ENCODE data around the gene ARHGEF4.

ARHGEF4 gene

GRCh38 chr2:130836501-130837174 is at the start of gene ARHGEF4:
Gene ARHGEF4, plus strand, starts transcription at chr2:130836914. Its CDS starts 40 bp downstream, at chr2:130836954.
- no peak for DNase-seq

GRCh38 chr2:130787841-130788240 is 48.9 kb upstream of the ARHGEF4 start:
- no peak for DNase-seq

GRCh38 chr2:130790312-130790711 is 46.4 kb upstream of the ARHGEF4 start:
- DNase-seq, result no peak

- DNase-seq, result no peak
Measured at GRCh38 chr2:130790804-130791616, 45.7 kb upstream of the ARHGEF4 start.

GRCh38 chr2:130791617-130791939 is 45.1 kb upstream of the ARHGEF4 start:
- peak; percentile 6 for DNase-seq

- no peak for DNase-seq
Measured at GRCh38 chr2:130795431-130795830, 41.3 kb upstream of the ARHGEF4 start.

- no peak for DNase-seq
Measured at GRCh38 chr2:130796290-130796689, 40.4 kb upstream of the ARHGEF4 start.

GRCh38 chr2:130797493-130798435 is 39.0 kb upstream of the ARHGEF4 start:
- peak; percentile 66 for DNase-seq

- peak; percentile 54 for DNase-seq
Measured at GRCh38 chr2:130798472-130799218, 38.1 kb upstream of the ARHGEF4 start.

GRCh38 chr2:130799295-130799694 is 37.4 kb upstream of the ARHGEF4 start:
- DNase-seq, result no peak

GRCh38 chr2:130805613-130806012 is 31.1 kb upstream of the ARHGEF4 start:
- DNase-seq, result no peak

GRCh38 chr2:130806370-130806769 is 30.3 kb upstream of the ARHGEF4 start:
- no peak for DNase-seq

- DNase-seq, result peak; percentile 20
Measured at GRCh38 chr2:130807659-130808385, 28.9 kb upstream of the ARHGEF4 start.

GRCh38 chr2:130808482-130809268 is 28.0 kb upstream of the ARHGEF4 start:
- DNase-seq, result no peak

GRCh38 chr2:130810490-130810889 is 26.2 kb upstream of the ARHGEF4 start:
- DNase-seq, result no peak

GRCh38 chr2:130813722-130814121 is 23.0 kb upstream of the ARHGEF4 start:
- DNase-seq, result no peak

- DNase-seq, result no peak
Measured at GRCh38 chr2:130814931-130815680, 21.6 kb upstream of the ARHGEF4 start.

- DNase-seq, result no peak
Measured at GRCh38 chr2:130818809-130819208, 17.9 kb upstream of the ARHGEF4 start.

GRCh38 chr2:130819226-130819607 is 17.5 kb upstream of the ARHGEF4 start:
- DNase-seq, result no peak

GRCh38 chr2:130819608-130820278 is 17.0 kb upstream of the ARHGEF4 start:
- no peak for DNase-seq
